ENCODE measurements around the gene DDIT3.
"Not testable (repeated sequence)": the region's sequence is repeated elsewhere in the genome, so short reads cannot be mapped to it uniquely, and the experiment has no call there.

The DDIT3 gene

DNA sequence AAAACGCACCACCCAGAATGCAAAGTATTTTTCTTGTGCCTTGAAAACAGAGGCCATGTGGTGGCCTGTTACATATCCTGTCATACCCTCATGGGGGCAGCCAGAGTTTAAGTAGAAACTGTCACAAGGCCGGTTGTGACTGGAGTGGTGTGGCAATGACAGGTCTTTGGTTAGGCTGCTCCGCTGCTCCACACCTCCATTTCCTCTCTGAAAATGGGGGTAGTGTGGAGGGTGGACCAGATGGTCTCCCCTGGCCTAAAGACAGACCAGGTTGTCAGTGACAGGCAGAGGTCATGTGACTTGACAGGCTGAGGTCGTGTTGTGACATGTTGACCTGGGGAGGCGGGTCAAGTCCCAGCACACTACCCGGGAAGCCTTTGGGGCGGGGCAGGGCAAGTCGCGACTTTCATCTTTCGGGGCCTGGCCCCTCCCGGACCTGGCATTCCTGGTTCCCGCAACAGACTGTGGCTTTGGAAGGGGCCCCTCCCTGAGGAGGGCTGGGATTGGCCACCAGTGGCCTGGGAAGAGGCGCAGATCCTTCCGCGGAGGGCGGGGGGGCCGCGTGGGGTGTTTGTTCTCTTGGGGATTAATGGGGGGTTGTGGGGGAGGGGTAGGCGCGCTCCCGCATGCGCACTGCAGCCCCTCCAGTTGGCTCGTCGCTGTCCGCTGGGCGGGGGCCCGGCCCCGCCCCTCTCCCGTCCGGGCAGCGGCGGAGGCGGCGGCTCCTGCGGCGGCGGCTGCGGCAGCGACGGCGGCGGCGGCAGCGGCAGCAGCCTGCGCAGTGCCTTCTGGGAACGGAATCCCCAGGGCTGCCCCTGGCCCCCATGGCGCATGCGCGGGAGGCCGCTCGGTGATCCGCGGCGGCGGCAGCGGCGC lies 1.9 kb upstream of the DDIT3 start, which contains the start of gene MBD6:
Gene MBD6, plus strand, starts transcription at position 814 of the 876 bp plus-strand sequence. CDS start 1,480 bp downstream, outside the sequence.
- H3K4me3 ChIP-seq (ENCODE audit: control insufficient read depth, low read depth, low read length), result peak within 1 kb of the TSS; percentile 94
- TF ChIP-seq, protein P1, sequence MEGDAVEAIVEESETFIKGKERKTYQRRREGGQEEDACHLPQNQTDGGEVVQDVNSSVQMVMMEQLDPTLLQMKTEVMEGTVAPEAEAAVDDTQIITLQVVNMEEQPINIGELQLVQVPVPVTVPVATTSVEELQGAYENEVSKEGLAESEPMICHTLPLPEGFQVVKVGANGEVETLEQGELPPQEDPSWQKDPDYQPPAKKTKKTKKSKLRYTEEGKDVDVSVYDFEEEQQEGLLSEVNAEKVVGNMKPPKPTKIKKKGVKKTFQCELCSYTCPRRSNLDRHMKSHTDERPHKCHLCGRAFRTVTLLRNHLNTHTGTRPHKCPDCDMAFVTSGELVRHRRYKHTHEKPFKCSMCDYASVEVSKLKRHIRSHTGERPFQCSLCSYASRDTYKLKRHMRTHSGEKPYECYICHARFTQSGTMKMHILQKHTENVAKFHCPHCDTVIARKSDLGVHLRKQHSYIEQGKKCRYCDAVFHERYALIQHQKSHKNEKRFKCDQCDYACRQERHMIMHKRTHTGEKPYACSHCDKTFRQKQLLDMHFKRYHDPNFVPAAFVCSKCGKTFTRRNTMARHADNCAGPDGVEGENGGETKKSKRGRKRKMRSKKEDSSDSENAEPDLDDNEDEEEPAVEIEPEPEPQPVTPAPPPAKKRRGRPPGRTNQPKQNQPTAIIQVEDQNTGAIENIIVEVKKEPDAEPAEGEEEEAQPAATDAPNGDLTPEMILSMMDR (IDR thresholded peaks at IDR 0.05; ENCODE audit: control insufficient read depth, insufficient read depth, low read depth, low read length, missing control alignments), result no peak
- peak; percentile 80 for DNase-seq (ENCODE audit: low read depth)

DNA sequence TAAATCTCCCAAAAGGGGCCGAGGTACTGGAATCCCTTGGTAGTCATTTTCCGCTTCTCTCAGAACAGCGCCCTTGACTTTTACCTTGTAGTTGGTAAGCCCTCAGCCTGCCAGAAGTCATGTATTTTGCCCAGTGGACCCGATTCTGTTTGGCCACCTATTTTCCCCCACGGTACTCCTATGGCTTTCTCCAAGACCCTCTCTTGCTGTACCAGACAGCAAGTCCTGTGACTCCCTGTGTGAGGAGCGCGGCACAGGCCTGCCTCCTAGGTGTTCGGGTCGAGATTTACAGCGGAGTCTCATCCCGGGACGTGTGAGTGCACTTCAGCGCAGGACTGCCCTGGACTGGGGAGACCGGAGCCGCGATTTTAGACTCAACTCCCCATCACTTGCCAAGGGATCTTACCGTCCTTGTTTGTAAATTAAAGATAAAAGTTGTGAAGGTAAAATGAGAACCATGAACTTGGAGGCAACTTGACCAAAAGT lies 1.3 kb upstream of the DDIT3 start:
- TF ChIP-seq, protein P1 (IDR thresholded peaks at IDR 0.05; ENCODE audit: control insufficient read depth, insufficient read depth, low read depth, low read length, missing control alignments), result no peak
- H3K4me3 ChIP-seq (ENCODE audit: control insufficient read depth, low read depth, low read length), result no peak overlapping the region
- DNase-seq (ENCODE audit: low read depth), result no peak

- TF ChIP-seq, protein P1 (IDR thresholded peaks at IDR 0.05; ENCODE audit: control insufficient read depth, insufficient read depth, low read depth, low read length, missing control alignments), result no peak
- peak overlapping the region; percentile 97 for H3K4me3 ChIP-seq (ENCODE audit: control insufficient read depth, low read depth, low read length)
- no peak for DNase-seq (ENCODE audit: low read depth)
Observed at GRCh38 chr12:57519796-57520052, 590 bp downstream of the DDIT3 start.

DNA sequence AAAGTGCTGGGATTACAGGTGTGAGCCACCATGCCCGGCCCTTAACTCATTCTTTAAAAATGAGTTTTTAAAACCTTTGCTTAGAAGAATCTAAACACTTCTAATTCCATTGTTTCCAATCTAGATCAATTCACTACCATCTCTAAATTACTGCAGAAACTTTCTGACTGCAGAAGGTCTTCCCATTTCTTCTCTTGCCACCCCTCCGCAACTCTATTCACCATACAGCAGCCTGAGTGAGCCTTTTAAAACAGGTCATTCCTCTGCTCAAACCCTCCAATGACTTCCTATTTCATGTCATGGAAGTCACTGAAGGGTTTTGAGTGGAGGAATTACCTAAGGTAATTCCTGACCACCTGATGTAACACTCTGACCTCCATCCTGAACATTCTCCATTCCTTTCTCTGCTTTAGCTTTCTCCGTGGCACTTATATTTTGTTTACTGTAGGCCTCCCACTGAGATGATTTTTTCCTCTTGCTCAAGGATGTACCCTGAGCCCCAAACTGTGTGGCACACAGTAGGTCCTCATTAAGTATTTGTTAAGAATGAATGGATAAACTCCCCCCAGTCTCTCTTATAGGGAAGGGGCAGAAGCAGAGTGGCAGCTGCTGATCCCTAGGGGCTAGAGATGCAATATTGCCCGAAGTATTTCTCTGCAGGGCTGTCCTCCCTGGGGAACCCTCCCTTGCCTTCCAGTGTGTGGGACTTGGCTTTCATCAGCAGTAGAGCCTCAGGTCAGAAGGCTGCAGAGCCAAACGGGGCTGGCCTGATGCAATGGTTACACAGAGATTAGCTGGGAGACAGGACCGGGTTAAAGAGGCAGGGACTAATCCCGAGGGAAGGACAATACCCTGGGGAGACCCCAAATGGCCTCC lies 1.2 kb downstream of the DDIT3 start:
- no peak for DNase-seq (ENCODE audit: low read depth)
- H3K4me3 ChIP-seq (ENCODE audit: control insufficient read depth, low read depth, low read length), result peak overlapping the region; percentile 97
- TF ChIP-seq, protein P1 (IDR thresholded peaks at IDR 0.05; ENCODE audit: control insufficient read depth, insufficient read depth, low read depth, low read length, missing control alignments), result no peak

DNA sequence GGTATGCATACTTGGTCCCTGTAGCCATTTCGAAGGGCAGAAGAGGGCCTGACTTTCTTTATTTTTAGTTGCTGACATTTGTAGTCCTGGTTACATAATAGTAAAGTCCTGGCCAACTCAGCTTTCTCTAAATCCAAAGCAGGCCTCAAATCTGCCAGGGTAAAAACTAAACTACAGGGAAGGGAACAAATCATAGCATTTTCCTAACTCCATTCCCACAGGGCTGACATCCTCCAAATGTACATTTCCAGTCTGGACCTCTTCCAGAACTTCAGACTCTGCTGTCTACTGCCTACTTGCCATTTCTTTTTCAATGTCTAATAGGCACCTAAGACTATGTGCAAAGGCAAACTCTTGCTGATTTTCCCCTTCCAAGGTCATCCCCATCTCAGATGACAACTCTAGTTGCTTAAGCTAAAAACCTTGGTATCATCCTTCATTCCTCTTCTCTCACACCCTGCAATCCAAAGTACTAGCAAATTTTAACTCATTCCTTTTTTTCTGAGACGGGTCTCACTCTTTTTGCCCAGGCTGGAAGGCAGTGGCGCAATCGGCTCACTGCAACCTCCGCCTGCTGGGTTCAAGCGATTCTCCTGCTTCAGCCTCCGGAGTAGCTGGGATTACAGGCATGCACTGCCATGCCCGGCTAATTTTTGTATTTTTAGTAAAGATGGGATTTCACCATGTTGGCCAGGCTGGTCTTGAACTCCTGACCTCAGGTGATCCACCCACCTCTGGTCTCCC lies 2.0 kb downstream of the DDIT3 start:
- TF ChIP-seq, protein P1 (IDR thresholded peaks at IDR 0.05; ENCODE audit: control insufficient read depth, insufficient read depth, low read depth, low read length, missing control alignments), result no peak

DNA sequence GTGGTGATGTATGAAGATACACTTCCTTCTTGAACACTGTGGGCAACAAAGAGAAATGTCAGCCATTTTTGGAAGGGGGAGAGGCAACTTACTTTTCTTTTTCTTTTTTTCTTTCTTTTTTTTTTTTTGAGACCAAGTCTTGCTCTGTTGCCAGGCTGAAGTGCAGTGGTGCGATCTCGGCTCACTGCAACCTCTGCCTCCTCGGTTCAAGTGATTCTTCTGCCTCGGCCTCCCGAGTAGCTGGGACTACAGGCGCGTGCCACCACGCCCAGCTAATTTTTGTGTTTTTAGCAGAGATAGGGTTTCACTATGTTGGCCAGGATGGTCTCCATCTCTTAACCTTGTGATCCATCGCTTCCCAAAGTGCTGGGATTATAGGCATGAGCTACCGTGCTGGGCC lies 2.6 kb downstream of the DDIT3 start:
- peak overlapping the region; percentile 97 for H3K4me3 ChIP-seq (ENCODE audit: control insufficient read depth, low read depth, low read length)

More for the DNA sequence above, 2.0 kb downstream of the DDIT3 start:
- peak overlapping the region; percentile 97 for H3K4me3 ChIP-seq (ENCODE audit: control insufficient read depth, low read depth, low read length)
- DNase-seq (ENCODE audit: low read depth), result no peak

More for the DNA sequence above, 2.6 kb downstream of the DDIT3 start:
- DNase-seq (ENCODE audit: low read depth), result not testable (repeated sequence)
